Fibroblast of villous mesenchyme (primary cell): ENCODE measurements around the gene NADSYN1. TPM values are rescaled to one million over a fixed set of nuclear protein-coding genes. Genes with fewer than 3 reads are reported as not detected.
A peak's percentile ranks its signal among the peaks of the same experiment; 100 is the strongest.

Experiments used
- DNase-seq: peaks from one replicate; pipeline ENCODE4 v3.0.0-alpha.2; 2010; ENCODE audit warnings: low read depth
- H3K4me3 ChIP-seq: 2 replicates; pipeline ENCODE4 v1.5.1; 2011; ENCODE audit warnings: low read depth, mild to moderate bottlenecking, low read length
- total RNA-seq: library from RNA; depleted of rRNA; stranded (reverse); fragments of >200 nt; gene quantifications from 2 replicates; pipeline ENCODE4 v1.2.3, GENCODE V29; 2012
- TF ChIP-seq, protein P1 (sequence below): IDR thresholded peaks from 2 replicates; pipeline ENCODE4 v1.5.1; 2012; ENCODE audit warnings: low read depth, mild to moderate bottlenecking, low read length; ENCODE audit not compliant: insufficient read depth

NADSYN1 gene
- 53.5 and 71.2 TPM in 2 replicates for total RNA-seq

- TF ChIP-seq, protein P1, sequence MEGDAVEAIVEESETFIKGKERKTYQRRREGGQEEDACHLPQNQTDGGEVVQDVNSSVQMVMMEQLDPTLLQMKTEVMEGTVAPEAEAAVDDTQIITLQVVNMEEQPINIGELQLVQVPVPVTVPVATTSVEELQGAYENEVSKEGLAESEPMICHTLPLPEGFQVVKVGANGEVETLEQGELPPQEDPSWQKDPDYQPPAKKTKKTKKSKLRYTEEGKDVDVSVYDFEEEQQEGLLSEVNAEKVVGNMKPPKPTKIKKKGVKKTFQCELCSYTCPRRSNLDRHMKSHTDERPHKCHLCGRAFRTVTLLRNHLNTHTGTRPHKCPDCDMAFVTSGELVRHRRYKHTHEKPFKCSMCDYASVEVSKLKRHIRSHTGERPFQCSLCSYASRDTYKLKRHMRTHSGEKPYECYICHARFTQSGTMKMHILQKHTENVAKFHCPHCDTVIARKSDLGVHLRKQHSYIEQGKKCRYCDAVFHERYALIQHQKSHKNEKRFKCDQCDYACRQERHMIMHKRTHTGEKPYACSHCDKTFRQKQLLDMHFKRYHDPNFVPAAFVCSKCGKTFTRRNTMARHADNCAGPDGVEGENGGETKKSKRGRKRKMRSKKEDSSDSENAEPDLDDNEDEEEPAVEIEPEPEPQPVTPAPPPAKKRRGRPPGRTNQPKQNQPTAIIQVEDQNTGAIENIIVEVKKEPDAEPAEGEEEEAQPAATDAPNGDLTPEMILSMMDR, result no peak
- peak within 1 kb of the TSS; percentile 93 for H3K4me3 ChIP-seq
- peak; percentile 94 for DNase-seq
Measured at GRCh38 chr11:71453037-71453917, at the start of gene NADSYN1. NADSYN1 (plus strand) TSS chr11:71453203; CDS start chr11:71453297, 94 bp downstream.

GRCh38 chr11:71404209-71404608 lies 48.8 kb upstream of the NADSYN1 start:
- DNase-seq, result no peak

DNA sequence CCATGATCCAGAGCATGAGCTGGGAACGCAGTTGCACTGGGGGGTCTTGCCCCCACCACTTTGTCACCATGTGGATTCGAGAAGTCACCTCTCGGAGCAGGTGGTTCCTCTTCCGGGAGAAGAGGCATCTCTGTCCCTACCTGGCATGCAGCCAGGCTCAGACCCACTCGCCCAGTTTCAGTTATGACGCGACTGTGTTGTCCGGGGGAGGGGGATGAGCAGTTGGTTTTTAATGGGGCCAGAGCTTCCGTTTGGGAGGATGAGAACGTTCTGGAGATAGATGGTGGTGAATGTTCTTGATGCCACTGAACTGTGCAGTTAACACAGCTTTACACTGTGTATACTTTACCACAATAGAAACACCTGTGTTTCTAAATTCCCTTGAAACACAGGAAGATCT lies 46.3 kb upstream of the NADSYN1 start:
- TF ChIP-seq, protein P1, result no peak
- no peak overlapping the region for H3K4me3 ChIP-seq
- no peak for DNase-seq

More at GRCh38 chr11:71404209-71404608, 48.8 kb upstream of the NADSYN1 start:
- TF ChIP-seq, protein P1, result no peak
- H3K4me3 ChIP-seq, result no peak overlapping the region

DNA sequence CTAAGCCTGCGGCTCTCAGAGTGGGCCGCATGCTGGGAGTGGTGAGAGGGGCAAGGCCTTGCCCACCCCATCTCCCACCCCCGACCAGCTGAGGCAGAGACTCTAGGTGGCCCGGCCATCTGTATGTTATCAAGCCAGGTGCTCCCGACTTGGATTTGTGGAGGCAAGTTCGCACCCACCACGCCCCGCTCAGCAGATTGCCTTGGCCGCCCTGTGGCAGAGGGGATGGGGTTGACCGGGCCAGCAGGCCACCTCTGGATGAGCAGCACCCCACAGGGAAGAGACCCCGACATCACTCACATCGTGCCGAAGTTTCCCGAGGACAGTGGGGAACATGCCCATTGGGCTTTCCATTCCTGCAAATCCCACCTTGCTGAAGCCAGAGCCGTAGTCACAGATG lies 45.6 kb upstream of the NADSYN1 start:
- no peak for DNase-seq
- TF ChIP-seq, protein P1, result no peak

GRCh38 chr11:71408826-71409225 lies 44.2 kb upstream of the NADSYN1 start:
- TF ChIP-seq, protein P1, result no peak
- no peak for DNase-seq
- H3K4me3 ChIP-seq, result no peak overlapping the region

More for the DNA sequence above, 45.6 kb upstream of the NADSYN1 start:
- H3K4me3 ChIP-seq, result no peak overlapping the region

- TF ChIP-seq, protein P1, result no peak
- no peak for DNase-seq
- no peak overlapping the region for H3K4me3 ChIP-seq
Measured at GRCh38 chr11:71410363-71410966, 42.5 kb upstream of the NADSYN1 start.
